ENCODE measurements around the gene OSTF1. TPM values are rescaled to one million over a fixed set of nuclear protein-coding genes. Genes with fewer than 3 reads are reported as not detected.

Gene OSTF1
- total RNA-seq, 1 donor from 2014 or later, result 37.2 TPM

DNA sequence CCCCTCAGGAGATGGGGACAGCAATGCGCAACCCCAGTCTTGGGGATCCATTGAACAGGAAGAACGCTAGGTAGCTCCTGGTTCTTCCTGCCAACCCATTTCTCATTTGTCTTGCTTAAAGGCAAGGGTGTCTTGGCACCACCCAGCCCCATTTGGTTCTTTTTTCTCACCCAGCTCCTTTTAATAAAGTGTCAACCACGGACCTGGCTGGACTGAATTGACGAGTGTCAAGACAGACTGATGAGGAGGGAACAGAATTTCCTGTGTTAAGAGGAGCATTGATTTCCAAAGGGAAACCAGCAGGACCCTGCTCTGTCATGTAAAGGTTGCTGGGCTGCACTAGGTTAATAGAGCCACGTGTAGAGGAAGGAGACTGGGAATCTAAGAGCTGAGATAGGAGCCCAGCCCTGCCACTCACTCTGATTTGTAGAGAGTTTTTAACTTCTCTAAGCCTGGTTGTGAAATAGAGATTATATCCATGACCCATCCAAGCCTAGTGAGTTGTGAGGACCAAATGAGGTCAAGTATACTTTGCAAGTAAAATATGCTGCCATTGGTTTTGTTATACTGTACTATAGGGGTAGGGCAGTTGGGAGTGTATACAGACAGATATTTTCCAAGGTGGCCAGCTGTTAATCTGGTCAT is 33.7 kb downstream of the OSTF1 start:
- DNase-seq (ENCODE audit: low read depth), result no peak

DNA sequence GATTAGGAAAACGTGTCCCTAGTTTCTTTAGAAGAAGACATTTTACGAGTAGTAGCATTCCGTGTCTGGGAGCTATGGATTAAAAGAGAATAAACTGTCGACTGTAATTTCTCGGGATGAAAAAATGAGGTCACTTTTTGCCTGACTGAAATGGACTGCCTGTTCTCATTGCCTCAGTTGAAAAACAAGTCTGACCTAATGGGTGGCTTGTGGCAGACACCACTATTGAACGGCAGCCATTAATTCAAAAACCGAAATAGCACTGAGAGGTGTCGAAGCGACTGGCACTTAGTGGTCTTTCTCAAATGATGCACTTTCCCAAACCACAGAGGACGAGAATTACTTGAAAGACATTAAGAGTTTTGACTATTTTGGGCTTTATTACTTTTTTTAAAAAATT is 35.4 kb downstream of the OSTF1 start:
- DNase-seq (ENCODE audit: low read depth), result no peak

DNA sequence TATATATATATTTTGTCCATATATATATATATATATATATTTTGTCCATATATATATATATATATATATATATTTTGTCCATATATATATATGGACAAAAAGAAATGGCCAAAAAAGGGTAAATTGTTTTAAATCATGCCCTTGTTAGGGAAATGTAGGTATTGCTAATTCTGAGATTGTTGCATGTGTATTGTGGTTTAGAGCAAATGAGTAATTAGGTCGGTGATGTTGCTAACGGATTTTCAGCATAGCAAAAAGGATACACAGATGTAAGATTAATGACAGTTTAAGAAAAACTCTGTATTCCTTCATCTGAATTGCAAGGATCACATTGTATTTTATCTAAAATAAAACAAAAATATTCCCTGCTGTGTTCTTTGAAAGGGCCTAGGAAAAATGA is 40.2 kb downstream of the OSTF1 start:
- DNase-seq (ENCODE audit: low read depth), result no peak

DNA sequence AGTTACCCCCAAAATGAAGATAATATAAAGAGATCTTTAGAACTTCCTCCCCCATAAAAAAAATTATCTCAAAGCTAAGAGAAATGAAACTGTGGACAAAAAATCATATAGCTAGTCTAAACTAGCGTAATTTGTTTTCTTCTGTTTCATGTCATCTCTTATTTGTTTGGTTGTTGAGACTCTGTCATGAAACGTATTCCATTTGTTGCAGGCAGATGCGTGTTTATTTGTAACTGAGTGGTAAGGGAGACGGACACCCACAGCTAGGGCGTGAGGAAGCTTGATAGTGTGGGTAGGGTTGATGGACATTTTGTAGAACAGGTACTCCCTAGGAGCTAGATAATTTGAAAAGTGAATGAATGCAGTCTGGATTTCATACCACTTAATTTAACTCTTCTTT is 41.9 kb downstream of the OSTF1 start:
- no peak for DNase-seq (ENCODE audit: low read depth)

DNA sequence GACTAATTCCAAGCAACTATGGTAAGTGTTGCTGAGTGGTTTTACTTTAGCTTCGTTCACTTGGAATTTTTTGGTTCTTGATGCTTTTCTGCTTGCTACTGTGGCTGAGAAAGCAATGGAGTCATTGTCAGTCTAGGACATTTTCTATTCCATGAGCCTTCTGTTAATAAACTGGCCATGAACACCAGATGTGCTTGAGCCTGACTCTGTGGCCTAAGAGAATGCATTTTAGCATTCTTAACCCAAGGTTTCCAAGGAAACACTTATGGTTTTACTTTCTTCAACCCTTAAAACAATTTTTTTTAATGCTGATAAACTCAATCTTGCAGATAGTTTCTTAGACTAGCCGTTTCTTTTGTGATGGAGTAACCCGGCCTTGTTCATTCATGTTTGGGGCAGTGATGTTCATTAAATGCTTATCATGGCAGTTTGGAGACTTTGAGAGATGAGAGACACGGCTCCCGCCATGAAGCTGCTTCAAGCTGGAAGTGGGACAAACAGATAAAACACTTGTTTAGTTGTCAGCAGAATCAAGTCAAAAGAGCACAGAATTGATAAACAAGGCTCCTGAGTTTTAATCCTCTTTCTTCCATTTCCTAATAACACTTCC is 42.4 kb downstream of the OSTF1 start:
- DNase-seq (ENCODE audit: low read depth), result no peak

DNA sequence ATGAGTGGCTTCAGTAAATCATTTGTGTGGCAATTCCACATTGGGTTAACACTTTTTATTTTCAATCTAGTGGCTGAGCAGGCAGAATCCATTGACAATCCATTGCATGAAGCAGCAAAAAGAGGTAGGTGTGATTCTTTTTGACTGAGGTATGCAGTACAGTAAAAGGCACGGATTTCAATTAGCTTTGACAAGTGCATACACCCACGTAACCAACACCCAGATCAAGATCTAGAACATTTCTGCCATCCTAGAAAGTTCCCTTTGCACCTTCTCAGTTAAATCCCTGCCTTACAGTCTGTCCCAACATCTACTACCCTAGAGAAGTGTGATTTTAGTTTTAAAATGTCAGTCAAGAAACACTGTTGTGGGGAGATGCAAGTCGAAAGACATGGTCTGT is 43.4 kb downstream of the OSTF1 start:
- no peak for DNase-seq (ENCODE audit: low read depth)

DNA sequence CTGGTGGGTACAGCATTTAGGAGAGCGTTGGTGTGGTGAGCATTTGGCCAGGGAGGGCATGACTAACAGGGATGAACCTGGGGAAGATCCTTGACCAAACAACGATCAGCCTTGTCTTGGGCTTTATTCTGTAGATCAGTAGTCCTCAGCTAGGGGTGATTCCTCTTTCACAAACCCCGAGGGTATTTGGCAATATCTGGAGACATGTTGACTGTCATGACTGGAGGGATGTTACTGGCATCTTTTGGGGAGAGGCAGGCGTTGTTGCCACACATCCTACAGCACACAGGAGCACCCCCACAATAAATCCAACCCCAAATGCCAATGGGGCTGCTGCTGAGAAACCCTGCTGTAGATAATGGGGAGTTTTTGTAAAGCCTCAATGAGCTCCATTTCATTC is 43.9 kb downstream of the OSTF1 start:
- DNase-seq (ENCODE audit: low read depth), result no peak

DNA sequence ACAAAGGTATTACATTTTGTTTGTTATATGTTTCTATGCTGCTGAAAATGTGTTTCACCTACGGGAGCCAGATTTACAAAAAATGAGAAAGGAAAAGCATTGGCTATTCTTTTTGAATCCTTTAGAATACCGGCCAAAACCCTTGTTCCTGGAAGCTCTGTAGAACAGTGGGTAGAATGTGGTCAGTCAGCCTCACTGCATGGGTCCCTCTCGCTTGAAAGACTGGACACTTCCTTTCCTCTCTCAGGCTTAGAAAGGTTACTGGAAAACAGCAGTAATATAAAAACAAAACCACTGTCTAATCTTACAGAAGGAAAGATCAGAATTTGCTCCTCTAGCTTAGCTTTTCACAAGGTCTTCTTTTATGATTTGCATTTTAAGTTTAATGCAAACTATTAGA is 45.1 kb downstream of the OSTF1 start:
- DNase-seq (ENCODE audit: low read depth), result no peak

DNA sequence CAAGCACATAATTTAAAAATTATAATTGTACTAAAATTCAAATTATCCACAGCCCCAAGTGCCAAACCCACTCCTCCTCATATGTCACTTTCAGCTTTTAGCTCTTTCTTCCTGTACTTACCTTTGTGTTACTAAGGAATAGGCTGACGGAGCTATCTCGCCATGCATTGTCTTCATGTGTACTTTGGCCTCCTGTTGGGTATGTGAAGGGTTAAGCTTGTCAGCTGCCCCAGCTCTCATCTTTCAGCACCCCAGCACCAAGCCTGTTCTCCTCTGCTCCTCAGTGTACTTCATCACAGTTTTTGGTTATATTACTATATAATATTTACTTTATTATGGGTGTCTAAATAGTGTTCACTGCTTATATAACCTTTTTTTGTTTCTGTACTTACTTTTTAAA is 46.2 kb downstream of the OSTF1 start:
- DNase-seq (ENCODE audit: low read depth), result no peak

DNA sequence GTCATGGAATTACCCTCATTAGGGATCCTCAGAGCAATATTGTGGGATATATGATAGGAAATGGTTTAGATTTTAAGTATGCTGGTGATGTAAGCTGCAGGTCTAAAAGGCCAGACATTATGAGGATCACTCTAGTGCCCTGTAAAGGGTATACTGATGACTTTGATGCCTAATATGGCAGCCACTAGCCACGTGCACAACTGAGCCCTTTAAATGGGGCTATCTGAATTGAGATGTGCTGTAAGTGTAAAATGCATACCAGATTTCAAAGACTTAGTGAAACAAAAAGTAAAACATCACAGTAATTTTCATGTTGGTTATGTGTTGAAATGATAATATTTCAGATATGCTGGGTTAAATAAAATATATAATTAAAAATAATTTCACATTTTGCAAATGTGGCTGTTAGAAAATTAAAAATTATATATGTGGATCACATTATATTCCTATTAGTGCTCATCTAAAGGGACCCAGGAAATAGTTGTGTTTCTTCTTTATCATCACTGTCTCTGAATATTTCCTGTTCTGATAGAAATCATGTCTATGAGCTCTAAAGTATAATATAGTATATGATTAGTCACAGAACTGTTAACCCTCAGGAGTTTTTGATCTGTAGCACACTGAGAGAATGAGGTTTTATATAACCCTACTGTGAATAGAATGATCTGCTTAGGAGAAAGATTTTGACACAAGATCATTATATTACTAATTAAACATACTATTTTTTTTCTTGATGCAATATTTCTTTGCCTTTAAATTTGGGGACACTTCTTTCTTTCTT is 50.1 kb downstream of the OSTF1 start:
- DNase-seq (ENCODE audit: low read depth), result no peak

DNA sequence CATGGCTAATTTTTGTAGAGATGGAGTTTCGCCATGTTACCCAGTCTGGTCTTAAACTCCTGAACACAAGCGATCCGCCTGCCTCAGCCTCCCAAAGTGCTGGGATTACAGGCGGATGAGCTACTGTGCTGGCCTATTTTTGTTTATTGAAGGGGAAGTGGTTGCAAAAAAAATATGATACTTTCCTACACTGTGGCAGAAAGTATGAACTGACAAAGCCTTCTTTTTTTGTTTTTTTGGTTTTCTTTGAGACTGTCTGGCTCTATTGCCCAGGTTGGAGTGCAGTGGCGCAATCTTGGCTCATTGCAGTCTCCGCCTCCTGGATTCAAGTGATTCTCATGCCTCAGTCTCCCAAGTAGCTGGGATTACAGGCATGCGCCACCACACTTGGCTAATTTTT is 50.9 kb downstream of the OSTF1 start:
- DNase-seq (ENCODE audit: low read depth), result no peak

DNA sequence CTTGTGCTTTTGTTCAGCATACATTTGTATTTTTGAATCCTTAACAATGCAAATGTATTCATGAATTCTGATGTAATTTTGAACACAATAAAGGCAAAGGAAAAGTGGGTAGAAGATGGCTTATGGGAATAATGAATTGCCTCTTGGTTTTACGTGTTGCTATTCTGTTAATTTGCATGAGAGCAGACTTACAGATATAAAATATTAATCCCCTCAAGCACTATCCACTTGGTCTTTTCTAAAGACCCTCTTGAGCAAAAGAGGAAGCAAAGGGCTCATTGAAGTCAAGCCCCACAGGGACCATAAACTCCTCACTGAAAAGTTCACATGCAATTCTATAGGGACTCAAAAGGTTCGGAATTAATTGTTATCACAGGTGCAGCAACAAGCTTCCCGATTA is 51.9 kb downstream of the OSTF1 start:
- no peak for DNase-seq (ENCODE audit: low read depth)

DNA sequence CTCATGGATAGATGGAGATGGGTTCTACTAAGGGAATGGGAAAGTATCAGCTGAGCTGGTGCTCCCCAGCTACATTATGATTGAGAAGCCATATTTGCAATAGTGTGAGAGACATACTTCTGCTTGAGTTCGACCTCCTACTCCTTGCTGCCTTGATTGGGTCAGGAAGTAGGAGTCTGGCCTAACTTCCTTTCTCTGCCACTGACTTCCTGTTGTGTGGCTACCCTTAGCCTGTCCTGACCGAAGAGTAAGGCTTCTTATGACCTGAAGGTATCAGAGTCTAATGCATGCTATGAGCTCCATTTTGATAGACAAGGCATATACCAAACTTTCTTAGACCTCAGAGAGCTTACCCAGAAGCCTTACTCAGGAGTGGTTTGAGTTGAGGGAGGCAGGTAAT is 53.9 kb downstream of the OSTF1 start:
- no peak for DNase-seq (ENCODE audit: low read depth)

DNA sequence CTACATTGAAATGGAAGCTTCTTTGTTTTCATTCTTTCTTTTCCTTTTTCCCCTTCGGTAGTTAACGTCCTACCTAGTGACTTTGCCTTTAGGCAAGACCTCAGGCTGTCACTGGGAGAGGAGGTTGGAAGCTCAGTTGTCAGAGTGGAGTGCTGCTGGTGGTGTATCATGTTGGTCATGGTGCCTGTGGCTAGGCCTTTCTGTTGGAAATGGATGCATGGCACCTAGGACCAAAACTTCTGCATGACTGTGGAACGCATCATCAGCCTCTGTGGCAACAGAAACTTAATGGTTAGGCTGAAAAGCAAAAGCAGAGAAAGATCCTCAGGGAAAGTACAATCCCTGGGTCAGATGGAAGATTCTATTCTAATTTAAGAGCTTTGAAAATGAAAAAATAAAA is 57.9 kb downstream of the OSTF1 start:
- peak; percentile 25 for DNase-seq (ENCODE audit: low read depth)

DNA sequence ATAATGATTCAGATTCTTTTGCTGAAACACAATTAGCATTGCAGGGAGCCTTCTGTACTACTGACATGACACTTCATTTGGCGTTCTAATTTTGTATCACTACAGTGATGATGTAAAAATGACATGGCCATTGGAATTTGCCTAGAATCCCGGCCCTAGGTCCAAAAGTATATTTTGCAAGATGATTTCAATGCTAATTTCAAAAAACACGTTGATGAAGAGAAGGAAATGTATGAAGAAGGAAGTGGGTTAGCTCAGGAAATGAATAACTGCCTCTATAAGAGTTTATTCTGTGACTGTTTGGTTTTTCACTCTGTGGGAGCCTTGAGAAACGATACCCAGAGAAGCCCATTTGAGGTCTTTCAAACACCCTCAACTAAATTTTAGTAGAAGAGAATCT is 59.3 kb downstream of the OSTF1 start:
- no peak for DNase-seq (ENCODE audit: low read depth)

DNA sequence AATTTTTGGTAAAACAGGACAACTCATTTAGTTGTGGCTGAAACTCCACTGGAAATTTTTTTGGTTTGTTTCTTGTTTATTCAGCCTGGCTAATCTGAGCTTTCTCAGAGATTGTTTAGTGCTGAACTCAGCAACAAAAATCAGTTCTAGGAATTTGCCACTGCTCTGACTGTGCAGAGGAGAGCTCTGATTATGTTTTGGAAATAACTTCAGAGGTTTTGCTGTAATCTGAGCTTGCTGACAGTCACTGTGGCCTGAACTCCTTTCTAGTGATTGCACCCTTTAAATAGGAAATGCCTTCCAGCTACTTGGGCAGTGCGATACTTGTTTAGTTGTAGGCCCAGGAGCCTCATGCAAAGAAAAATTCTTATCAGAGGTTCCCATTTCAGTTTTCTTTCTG is 60.2 kb downstream of the OSTF1 start:
- DNase-seq (ENCODE audit: low read depth), result no peak

DNA sequence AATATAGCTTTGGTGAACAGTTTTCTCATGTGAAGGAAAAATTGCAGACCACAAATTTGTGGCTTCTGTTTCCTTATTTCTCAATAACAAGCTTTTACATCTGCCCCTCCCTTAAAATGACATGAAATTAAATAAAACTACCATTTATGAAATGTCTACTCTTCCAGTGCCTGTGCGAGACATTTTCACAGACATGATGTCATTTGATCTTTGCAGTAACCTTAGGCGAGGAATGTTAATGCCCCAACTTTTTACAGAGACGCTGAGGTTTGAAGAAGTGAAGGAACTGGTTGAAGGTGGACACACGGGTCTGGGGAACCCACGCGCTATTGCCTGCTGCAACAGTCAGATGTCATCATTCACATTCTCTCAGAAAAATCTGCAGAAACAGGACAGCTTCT is 61.5 kb downstream of the OSTF1 start:
- DNase-seq (ENCODE audit: low read depth), result no peak

DNA sequence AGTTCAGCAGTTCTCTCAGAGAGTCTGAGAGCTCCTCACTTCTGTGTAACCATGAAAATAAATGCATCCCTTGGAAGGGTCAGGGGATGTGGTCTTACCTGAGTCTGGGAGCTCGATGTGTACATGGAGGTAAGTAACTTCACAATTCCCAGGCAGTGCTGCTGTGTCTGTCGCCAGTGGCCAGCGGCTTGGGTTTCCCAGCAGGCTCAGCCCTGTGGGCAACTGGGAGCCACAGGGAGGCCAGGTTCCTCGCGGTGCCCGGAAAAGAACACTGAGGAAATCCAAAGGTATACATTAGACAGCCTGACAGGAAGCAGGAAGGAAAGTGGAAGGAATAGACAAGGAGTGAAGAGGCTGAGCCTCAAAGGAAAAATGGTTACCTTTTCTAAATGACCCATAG is 62.2 kb downstream of the OSTF1 start:
- DNase-seq (ENCODE audit: low read depth), result no peak

DNA sequence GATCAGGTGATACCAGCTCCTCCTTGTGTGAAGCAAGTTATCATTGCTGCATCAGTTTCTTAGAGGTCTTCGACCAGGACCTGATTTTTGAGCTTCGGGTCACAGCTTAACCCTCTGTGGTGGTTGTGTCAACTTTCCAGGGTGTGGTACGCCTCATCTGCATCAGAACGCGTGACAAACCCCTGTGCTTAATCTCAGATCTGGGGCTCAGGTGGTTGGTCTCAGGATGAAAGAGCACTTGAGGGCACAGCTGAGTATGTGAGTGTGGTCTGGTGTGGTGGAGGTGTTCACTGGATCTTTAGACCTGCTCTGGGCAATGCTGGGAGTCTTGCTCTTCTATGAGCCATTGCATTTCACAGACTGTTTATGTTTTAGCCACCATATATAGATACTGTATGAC is 64.1 kb downstream of the OSTF1 start:
- no peak for DNase-seq (ENCODE audit: low read depth)

DNA sequence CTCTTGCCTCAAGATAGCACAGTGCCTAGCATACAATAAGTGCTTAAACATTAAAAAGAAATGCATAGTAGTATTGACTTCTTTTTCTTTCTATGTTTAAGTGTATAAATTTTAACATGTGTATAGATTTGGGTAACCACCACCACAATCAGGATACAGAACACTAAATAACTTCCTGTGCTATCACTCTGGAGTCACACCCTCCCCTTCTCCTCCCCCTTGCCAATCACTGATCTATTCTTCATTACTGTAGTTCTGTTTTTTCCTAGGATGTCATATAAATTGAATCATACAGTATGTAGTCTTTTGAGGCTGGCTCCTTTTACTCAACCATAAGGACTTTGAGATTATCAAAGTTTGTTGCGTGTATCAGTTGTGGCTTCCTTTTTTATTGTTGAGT is 68.5 kb downstream of the OSTF1 start:
- DNase-seq (ENCODE audit: low read depth), result no peak

DNA sequence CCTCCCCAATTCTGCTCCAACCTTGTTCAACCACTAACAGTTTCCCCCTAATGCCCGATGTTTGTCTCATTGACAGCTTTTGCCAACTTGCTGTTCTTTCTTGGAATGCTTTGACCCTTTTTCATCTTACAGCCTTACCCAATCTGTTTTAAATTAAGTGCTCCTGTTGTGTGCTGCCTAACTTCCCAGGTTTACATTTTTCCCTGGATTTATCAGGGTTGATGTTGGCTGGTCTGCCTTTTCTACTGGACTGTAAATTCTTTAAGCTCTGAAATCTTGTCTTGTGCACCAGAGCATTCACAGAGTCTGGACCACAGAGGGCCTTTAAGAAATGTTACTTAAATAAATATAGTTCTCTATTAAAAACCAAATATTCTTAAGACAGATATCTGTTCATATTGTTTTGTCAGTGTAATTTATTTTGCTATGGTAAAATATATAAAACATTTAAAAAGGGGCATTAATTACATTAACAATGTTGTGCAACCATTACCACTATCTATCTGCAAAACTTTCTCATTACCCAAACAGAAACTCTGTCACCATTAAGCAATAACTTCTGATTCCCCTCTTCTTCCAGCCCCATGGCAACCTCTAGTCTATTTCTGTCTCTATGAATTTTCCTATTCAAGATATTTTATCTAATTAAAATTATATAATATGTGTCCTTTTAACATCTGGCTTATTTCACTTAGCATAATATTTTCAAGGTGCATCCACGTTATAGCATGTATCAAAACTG is 73.0 kb downstream of the OSTF1 start:
- no peak for DNase-seq (ENCODE audit: low read depth)

DNA sequence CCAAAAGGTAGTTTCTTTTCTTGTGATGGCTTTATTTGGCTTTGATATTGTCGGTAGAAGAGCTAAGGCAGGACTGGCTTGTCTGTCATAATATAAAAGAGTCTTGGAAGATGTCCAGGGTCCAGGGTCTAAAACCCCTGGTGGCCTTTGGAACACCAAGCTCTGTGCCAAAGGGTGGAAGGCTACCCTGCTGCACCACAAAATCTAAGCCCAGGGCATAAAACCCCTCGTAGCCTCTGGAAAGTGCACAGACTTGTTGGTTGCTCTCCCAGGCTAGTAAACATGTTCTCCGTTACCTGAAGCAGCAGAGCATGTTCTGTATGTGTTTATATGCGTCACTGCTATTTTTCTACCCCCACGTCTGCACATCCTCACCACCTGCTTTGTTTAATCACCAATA is 75.5 kb downstream of the OSTF1 start:
- DNase-seq (ENCODE audit: low read depth), result no peak

DNA sequence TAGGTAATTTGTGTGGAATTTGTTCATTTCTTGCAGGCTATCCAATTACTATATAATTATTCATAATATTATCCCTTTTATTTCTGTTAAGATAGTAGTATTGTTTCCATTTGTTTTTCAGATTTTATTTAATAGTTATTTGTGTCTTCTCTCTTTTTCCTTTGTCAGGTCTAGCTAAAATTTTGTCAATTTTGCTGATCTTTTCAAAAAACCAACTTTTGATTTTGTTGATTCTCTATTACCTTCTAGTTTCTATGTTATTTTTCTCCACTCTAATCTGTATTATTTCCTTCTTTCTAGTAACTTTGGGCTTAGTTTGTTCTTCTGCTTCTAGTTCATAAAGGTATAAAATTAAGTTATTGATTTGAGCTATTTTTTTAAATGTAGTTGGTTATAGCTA is 76.3 kb downstream of the OSTF1 start:
- DNase-seq (ENCODE audit: low read depth), result no peak

Measured in renal cortical epithelial cell (primary cell).